GM18505 (cell line): ENCODE measurements around the gene UBE2K.
A peak's percentile ranks its signal among the peaks of the same experiment; 100 is the strongest.
"Not testable (repeated sequence)": the region's sequence is repeated elsewhere in the genome, so short reads cannot be mapped to it uniquely, and the experiment has no call there.

ENCODE experiments used
- ATAC-seq: cut with Tn5 transposase; IDR thresholded peaks from one replicate; pipeline ENCODE4 v1.9.1; 2021; ENCODE audit not compliant: unreplicated experiment
- POLR2A ChIP-seq: IDR thresholded peaks from 4 replicates; pipeline ENCODE4 v1.6.1; 2011; ENCODE audit warnings: borderline replicate concordance; ENCODE audit not compliant: insufficient read depth, insufficient read length; ENCODE audit errors: extremely low read depth

The UBE2K gene

DNA sequence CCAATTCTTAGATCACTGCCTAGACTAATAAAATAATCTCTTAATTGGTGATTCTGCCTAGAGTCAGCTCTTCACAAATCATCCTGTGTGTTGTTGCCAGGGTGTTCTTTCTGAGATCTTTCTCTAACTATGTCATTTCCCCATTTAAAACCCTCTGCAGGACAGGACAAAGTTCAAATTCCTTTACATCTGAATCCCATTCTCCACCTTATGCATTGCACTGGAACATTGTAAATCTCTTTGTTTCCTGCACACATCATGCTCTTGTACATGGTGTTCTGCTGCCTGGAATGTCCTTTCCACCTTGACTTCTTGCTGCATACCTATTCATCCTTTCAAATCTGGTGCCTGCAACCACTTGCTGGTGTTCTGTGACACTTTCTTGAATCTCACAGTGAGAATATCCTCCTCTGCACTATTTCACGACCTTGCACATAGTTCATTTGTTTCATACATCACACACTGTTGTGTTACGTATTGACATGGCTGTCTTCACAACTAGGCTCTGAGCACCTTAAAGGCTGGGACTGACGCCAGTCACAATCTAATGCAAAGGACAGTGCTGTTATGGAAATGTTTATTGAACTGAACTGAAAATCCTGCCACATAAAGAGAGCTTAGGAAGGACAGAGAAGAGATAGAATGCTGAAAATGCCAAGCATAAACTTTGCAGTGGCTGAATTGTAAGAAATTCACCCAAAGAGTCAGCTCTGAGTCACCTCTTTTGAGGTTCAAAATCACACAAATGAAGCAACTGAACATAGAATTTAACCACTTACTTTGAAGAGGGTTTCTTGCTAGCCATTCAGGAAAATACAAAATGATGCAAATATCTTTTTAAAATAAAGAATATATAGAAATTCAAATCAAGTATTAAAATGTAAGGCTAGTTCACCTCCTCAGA lies 32.9 kb upstream of the UBE2K start:
- no peak for ATAC-seq
- TF ChIP-seq POLR2A: no peak

GRCh38 chr4:39667706-39668105 lies 30.2 kb upstream of the UBE2K start:
- TF ChIP-seq POLR2A: no peak
- no peak for ATAC-seq

- TF ChIP-seq POLR2A: no peak
- no peak for ATAC-seq
Observed at GRCh38 chr4:39668887-39669286, 29.0 kb upstream of the UBE2K start.

- ATAC-seq: not testable (repeated sequence)
Observed at GRCh38 chr4:39670296-39670695, 27.6 kb upstream of the UBE2K start.

DNA sequence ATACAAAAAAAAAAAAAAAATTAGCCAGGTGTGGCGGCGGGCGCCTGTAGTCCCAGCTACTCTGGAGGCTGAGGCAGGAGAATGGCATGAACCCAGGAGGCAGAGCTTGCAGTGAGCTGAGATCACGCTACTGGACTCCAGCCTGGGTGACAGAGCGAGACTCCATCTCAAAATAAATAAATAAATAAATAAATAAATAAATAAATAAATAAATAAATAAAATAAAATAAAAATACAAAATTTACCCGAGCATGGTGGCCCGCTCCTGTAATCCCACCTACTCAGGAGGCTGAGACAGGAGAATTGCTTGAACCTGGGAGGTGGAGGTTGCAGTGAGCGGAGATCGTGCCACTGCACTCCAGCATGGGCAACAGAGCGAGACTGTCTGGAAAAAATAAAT lies 22.3 kb upstream of the UBE2K start:
- ATAC-seq: not testable (repeated sequence)

DNA sequence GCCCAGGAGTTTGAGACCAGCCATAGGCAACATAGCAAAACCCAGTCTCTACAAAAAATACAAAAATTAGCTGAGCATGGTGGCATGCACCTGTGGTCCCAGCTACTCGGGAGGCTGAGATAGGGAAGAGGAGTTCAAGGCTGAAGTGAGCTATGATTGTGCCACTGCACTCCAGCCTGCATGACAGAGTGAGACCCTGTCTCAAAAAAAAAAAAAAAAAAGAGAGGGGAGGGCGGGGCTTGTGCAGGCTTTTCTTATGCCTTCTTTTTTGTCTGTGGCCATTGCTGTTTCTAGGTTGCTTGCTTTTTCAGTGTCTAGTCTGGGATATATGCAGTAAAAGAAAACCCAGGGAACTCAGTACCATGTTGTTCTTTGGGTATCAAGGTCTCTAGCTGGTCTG lies 16.9 kb upstream of the UBE2K start:
- not testable (repeated sequence) for ATAC-seq

- no peak for TF ChIP-seq POLR2A
- ATAC-seq: peak; percentile 75
Observed at GRCh38 chr4:39682138-39682537, 15.8 kb upstream of the UBE2K start.

GRCh38 chr4:39685990-39686389 lies 11.9 kb upstream of the UBE2K start:
- ATAC-seq: no peak
- no peak for TF ChIP-seq POLR2A

DNA sequence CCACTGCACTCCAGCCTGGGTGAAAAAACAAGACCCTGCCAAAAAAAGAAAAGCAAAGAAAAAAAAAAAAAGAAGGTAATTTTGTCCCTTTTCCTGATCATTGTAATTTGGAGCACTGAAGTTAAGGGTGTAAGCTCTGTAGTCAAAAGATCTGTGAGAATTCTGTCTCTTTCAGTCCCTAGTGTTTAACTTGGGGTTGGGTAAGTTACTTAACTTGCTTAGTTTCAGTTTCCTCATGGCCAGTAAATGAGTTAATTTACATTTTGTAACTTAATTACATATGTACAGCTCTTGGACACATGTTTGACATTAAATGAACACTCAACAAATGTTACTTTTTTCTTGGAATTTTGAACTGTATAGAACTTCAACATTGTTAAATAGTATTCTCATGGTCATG lies 10.9 kb upstream of the UBE2K start:
- no peak for TF ChIP-seq POLR2A
- ATAC-seq: no peak

DNA sequence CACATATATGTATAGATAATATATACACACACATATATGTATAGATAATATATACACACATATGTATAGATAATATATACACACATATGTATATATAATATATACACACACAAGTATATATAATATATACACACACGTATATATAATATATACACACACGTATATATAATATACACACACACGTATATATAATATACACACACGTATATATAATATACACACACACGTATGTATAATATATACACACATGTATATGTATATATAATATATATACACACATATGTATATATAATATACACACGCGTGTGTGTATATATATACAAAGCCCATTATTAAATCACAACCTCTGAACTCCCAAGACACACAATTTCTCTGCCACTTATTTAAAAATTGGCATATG lies 8.0 kb upstream of the UBE2K start:
- no peak for TF ChIP-seq POLR2A
- no peak for ATAC-seq

- ATAC-seq: peak; percentile 30
Observed at GRCh38 chr4:39698424-39699009, 581 bp downstream of the UBE2K start.

GRCh38 chr4:39699687-39700409 lies 1.9 kb downstream of the UBE2K start:
- TF ChIP-seq POLR2A: no peak
- ATAC-seq: no peak

More at GRCh38 chr4:39698424-39699009, 581 bp downstream of the UBE2K start:
- TF ChIP-seq POLR2A: no peak

DNA sequence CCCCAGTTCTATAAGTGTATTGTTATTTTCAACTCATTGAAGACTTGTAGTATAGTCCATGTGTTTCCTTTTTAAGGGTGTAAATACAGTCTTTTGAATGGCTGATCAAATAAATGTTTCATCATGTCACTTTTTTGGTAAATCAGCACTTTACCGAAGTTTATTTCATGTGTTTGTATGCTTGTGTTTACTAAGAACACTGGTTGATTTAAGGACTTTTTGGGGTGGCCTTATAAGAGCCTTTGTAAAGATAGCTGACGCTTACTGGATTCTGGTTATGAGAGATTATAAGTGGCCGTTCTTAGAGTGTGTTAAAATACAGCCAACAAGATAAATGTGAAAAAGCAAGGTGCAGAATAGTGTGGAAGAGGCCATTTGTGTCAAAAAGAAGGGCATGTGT lies 2.6 kb downstream of the UBE2K start:
- no peak for TF ChIP-seq POLR2A
- no peak for ATAC-seq

GRCh38 chr4:39702716-39703115 lies 4.8 kb downstream of the UBE2K start:
- ATAC-seq: no peak
- TF ChIP-seq POLR2A: no peak

DNA sequence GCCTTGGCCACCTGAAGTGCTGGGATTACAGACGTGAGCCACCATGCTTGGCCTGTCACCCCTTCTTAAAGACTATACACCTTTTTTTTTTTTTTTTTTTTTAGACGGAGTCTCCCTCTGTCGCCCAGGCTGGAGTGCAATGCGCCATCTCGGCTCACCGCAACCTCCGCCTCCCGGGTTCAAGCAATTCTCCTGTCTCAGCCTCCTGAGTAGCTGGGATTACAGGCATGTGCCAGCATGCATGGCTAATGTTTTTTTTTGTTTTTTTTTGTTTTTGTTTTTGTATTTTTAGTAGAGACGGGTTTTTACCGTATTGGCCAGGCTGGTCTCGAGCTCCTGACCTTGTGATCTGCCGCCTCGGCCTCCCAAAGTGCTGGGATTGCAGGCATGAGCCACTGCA lies 6.9 kb downstream of the UBE2K start:
- ATAC-seq: not testable (repeated sequence)
